HepG2 (cell line): ENCODE data around the gene ZNF274. TPM values are rescaled to one million over a fixed set of nuclear protein-coding genes. Genes with fewer than 3 reads are reported as not detected.

Source experiments
- AKAP8 ChIP-seq: sonication (generic); formaldehyde crosslinking; IDR thresholded peaks from 2 replicates; pipeline ENCODE4 v1.5.1; 2020; ENCODE audit warnings: mild to moderate bottlenecking, missing genetic modification reagents
- BHLHE40 ChIP-seq: IDR thresholded peaks from 2 replicates; pipeline ENCODE4 v1.6.1; 2011; ENCODE audit warnings: low read length, improper control_type of control experiment
- CBFB ChIP-seq: sonication (generic); formaldehyde crosslinking; IDR thresholded peaks from 2 replicates; pipeline ENCODE4 v1.4.0; 2020; ENCODE audit warnings: missing genetic modification reagents
- CREB1 ChIP-seq, 2 experiments: fragments of 450-650 bp in 1 of 2; IDR thresholded peaks; 2 replicates each; pipeline ENCODE4 v1.6.1; 2016 to 2017; ENCODE audit warnings: control low read depth in 1 of 2, mild to moderate bottlenecking in 1 of 2, missing compliant biosample characterization in 1 of 2, missing genetic modification characterization in 1 of 2
- DNMT1 ChIP-seq: sonication (generic); formaldehyde crosslinking; IDR thresholded peaks from 2 replicates; pipeline ENCODE4 v1.5.1; 2020; ENCODE audit warnings: mild to moderate bottlenecking, missing genetic modification reagents
- EP300 ChIP-seq, 3 experiments: sonication (generic) in 1 of 3; formaldehyde crosslinking in 1 of 3; IDR thresholded peaks; 2 replicates each; pipeline versions ENCODE4 v1.5.1 to v1.6.1; 2011 to 2020; ENCODE audit warnings: low read depth in 2 of 3, low read length in 2 of 3, borderline replicate concordance in 1 of 3, improper control_type of control experiment in 1 of 3, mild to moderate bottlenecking in 1 of 3, missing genetic modification reagents in 1 of 3, moderate library complexity in 1 of 3
- FLYWCH1 ChIP-seq: sonication (generic); formaldehyde crosslinking; IDR thresholded peaks from 2 replicates; pipeline ENCODE4 v1.8.1; 2023; ENCODE audit warnings: mild to moderate bottlenecking, missing genetic modification reagents
- FOXA1 ChIP-seq, 2 experiments: fragments of 450-650 bp in 1 of 2; sonication (generic) in 1 of 2; formaldehyde crosslinking in 1 of 2; IDR thresholded peaks; 2 replicates each; pipeline versions ENCODE4 v1.4.0 to v1.6.1; 2016 to 2020; ENCODE audit warnings: missing genetic modification reagents in 1 of 2
- GFI1 ChIP-seq: sonication (generic); formaldehyde crosslinking; IDR thresholded peaks from 2 replicates; pipeline ENCODE4 v1.5.0; 2020; ENCODE audit warnings: missing genetic modification reagents, mild to moderate bottlenecking, borderline replicate concordance
- GPN1 ChIP-seq: sonication (generic); formaldehyde crosslinking; IDR thresholded peaks from 2 replicates; pipeline ENCODE4 v1.5.1; 2020; ENCODE audit warnings: missing genetic modification reagents, borderline replicate concordance
- HHEX ChIP-seq: IDR thresholded peaks from 2 replicates; pipeline ENCODE4 v1.6.1; 2016; ENCODE audit warnings: control low read depth
- MEF2D ChIP-seq: sonication (generic); formaldehyde crosslinking; IDR thresholded peaks from 2 replicates; pipeline ENCODE4 v1.5.1; 2020; ENCODE audit warnings: mild to moderate bottlenecking, missing genetic modification reagents
- MIXL1 ChIP-seq: IDR thresholded peaks from 2 replicates; pipeline ENCODE4 v1.6.1; 2016
- MXD4 ChIP-seq: IDR thresholded peaks from 2 replicates; pipeline ENCODE4 v1.6.1; 2016; ENCODE audit warnings: mild to moderate bottlenecking, missing biosample characterization, missing genetic modification reagents
- PCBP1 ChIP-seq: fragments of 200-400 bp; formaldehyde crosslinking; IDR thresholded peaks from 2 replicates; pipeline ENCODE4 v1.6.1; 2017; ENCODE audit warnings: mild to moderate bottlenecking, low read depth, low read length, borderline replicate concordance
- SKI ChIP-seq: fragments of 450-650 bp; IDR thresholded peaks from one replicate; pipeline ENCODE4 v1.6.1; 2018; ENCODE audit warnings: mild to moderate bottlenecking; ENCODE audit not compliant: partially characterized antibody
- TSC22D2 ChIP-seq: sonication (generic); formaldehyde crosslinking; IDR thresholded peaks from 2 replicates; pipeline ENCODE4 v1.5.1; 2020; ENCODE audit warnings: missing genetic modification reagents, mild to moderate bottlenecking, borderline replicate concordance
- ZNF121 ChIP-seq: sonication (generic); formaldehyde crosslinking; IDR thresholded peaks from 2 replicates; pipeline ENCODE4 v1.5.0; 2020; ENCODE audit warnings: mild to moderate bottlenecking, missing genetic modification reagents
- ZNF230 ChIP-seq: sonication (generic); formaldehyde crosslinking; IDR thresholded peaks from 2 replicates; pipeline ENCODE4 v1.4.0; 2020; ENCODE audit warnings: mild to moderate bottlenecking, missing genetic modification reagents
- ZNF44 ChIP-seq: sonication (generic); formaldehyde crosslinking; IDR thresholded peaks from 2 replicates; pipeline ENCODE4 v1.5.1; 2020; ENCODE audit warnings: mild to moderate bottlenecking, missing genetic modification reagents
- ZNF562 ChIP-seq: sonication (generic); formaldehyde crosslinking; IDR thresholded peaks from 2 replicates; pipeline ENCODE4 v1.8.0; 2022; ENCODE audit warnings: missing genetic modification reagents, borderline replicate concordance
- ZNF775 ChIP-seq: sonication (generic); formaldehyde crosslinking; IDR thresholded peaks from 2 replicates; pipeline ENCODE4 v1.4.0; 2020; ENCODE audit warnings: missing genetic modification reagents, mild to moderate bottlenecking, moderate library complexity, borderline replicate concordance
- ZSCAN29 ChIP-seq: sonication (generic); formaldehyde crosslinking; conservative IDR thresholded peaks from 2 replicates; pipeline ENCODE4 v1.4.0; 2020; ENCODE audit warnings: mild to moderate bottlenecking, missing genetic modification reagents
- polyA plus RNA-seq, 8 experiments: library from polyadenylated mRNA; depleted of rRNA in 3 of 8; stranded (reverse) in 7 of 8; unstranded in 1 of 8; fragments of >200 nt; fragmentation: Illumina TruSeq in 4 of 8; extraction: Trizol in 4 of 8; gene quantifications; 2 replicates each; pipeline versions ENCODE4 v1.2.1 to v1.2.3, GENCODE V29; 2011 to 2016; ENCODE audit warnings: low read depth in 4 of 8, missing spikeins in 1 of 8, mixed read lengths in 1 of 8; ENCODE audit not compliant: insufficient read depth in 1 of 8
- total RNA-seq, 5 experiments: library from RNA; depleted of rRNA; stranded (reverse); fragments of >200 nt; fragmentation: Illumina TruSeq; extraction: Trizol; gene quantifications; 2 replicates each; pipeline ENCODE4 v1.2.3, GENCODE V29; 2016; ENCODE audit warnings: low read depth in 1 of 5
- TF ChIP-seq, protein P1 (sequence below): IDR thresholded peaks from 2 replicates; pipeline ENCODE4 v1.6.1; 2012; ENCODE audit warnings: low read length, improper control_type of control experiment
- TF ChIP-seq, protein P2 (sequence below): IDR thresholded peaks from 2 replicates; pipeline ENCODE4 v1.6.1; 2016; ENCODE audit warnings: mild to moderate bottlenecking

Gene ZNF274
- total and polyA plus RNA-seq, 2 of the 13 experiments (the other 11 are each of a cell fraction or from before 2014, with no cell fraction given), result 16.1 to 23.0 TPM

DNA sequence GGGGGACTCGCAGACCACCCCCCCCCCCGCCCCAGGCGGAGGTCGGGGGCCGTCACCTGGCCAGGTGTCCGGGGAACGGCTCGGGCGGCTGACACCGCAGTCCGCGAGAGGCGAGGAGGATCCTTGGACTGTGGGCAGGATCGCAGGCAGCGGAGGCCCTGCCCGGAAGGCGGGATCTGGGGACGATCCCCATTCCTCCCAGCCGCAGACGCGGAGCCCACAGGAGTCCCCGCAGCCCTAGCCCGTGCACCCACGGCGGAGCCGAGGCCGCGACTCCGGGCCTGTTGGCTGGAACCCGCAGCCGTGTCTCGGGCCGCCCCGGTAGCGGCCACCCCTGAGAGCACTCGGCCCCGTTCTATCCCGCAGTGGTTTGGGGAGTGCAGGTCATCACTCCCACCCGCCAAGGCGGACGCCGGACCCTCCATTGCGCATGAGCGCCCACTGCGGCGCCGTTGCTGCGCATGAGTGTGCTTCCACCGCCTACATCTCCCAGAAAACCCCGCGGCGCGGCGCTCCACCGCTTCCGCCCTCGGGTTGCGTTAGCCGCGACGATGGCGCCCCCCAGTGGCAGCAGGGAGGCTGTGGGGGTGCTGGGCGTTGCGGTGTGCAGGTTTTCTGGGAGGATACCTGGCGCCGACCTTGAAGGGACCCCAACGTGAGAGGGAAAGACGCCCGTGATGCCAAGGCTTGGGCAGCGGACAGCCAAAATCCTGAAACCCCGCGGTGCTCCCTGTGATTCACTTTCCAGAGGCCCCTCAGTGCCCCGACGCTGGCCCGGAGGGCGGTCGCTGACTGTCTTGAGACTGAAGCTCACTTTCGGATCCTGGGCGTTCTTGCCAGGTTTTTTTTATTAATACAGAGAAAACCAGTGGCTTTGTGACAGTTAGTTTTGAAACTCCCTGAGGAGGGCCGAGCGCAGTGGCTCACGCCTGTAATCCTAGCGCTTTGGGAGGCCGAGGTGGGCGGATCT, 27.9 kb upstream of the ZNF274 start (continued):
- TF ChIP-seq ZNF44 (CRISPR knock-in tag), result no peak; the same call in 1 of the 2 replicates
- TF ChIP-seq HHEX, result no peak
- TF ChIP-seq, protein P1, sequence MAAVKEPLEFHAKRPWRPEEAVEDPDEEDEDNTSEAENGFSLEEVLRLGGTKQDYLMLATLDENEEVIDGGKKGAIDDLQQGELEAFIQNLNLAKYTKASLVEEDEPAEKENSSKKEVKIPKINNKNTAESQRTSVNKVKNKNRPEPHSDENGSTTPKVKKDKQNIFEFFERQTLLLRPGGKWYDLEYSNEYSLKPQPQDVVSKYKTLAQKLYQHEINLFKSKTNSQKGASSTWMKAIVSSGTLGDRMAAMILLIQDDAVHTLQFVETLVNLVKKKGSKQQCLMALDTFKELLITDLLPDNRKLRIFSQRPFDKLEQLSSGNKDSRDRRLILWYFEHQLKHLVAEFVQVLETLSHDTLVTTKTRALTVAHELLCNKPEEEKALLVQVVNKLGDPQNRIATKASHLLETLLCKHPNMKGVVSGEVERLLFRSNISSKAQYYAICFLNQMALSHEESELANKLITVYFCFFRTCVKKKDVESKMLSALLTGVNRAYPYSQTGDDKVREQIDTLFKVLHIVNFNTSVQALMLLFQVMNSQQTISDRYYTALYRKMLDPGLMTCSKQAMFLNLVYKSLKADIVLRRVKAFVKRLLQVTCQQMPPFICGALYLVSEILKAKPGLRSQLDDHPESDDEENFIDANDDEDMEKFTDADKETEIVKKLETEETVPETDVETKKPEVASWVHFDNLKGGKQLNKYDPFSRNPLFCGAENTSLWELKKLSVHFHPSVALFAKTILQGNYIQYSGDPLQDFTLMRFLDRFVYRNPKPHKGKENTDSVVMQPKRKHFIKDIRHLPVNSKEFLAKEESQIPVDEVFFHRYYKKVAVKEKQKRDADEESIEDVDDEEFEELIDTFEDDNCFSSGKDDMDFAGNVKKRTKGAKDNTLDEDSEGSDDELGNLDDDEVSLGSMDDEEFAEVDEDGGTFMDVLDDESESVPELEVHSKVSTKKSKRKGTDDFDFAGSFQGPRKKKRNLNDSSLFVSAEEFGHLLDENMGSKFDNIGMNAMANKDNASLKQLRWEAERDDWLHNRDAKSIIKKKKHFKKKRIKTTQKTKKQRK, result no peak
- TF ChIP-seq MXD4 (CRISPR knock-in tag), result no peak
- peak; percentile 67; the same call in 1 of the 2 replicates for TF ChIP-seq CBFB (CRISPR knock-in tag)
- no peak for TF ChIP-seq PCBP1
- no peak for TF ChIP-seq ZSCAN29 (CRISPR knock-in tag)
- TF ChIP-seq EP300 (IDR thresholded peaks at IDR 0.05; ENCODE audit: low read depth in 2 of 2, low read length in 2 of 2), result 0 out of 4 replicates have a peak, but pooled peaks of 1 of the 2 experiments have one; percentile 25
- TF ChIP-seq EP300 (CRISPR knock-in tag; IDR thresholded peaks at IDR 0.05; ENCODE audit: borderline replicate concordance), result no peak
- no peak; the same call in 1 of the 2 replicates for TF ChIP-seq DNMT1 (CRISPR knock-in tag)
- peak; percentile 53; the same call in 1 of the 2 replicates for TF ChIP-seq MEF2D
- no peak for TF ChIP-seq FOXA1 (IDR thresholded peaks at IDR 0.05)
- TF ChIP-seq FOXA1 (CRISPR knock-in tag; IDR thresholded peaks at IDR 0.05), result no peak
- TF ChIP-seq SKI, result peak; percentile 9
- peak; percentile 63; the same call in 1 of the 2 replicates for TF ChIP-seq BHLHE40
- no peak for TF ChIP-seq ZNF562 (CRISPR knock-in tag)
- TF ChIP-seq FLYWCH1 (CRISPR knock-in tag), result no peak
- TF ChIP-seq TSC22D2, result no peak
- peak; percentile 70; the same call in 1 of the 2 replicates for TF ChIP-seq AKAP8 (CRISPR knock-in tag)
- no peak; the same call in 1 of the 2 replicates for TF ChIP-seq ZNF230 (CRISPR knock-in tag)
- TF ChIP-seq ZNF775, result 0 out of 2 replicates have a peak, but pooled peaks have one; percentile 34
- TF ChIP-seq MIXL1 (CRISPR knock-in tag), result no peak
- peak; percentile 31; the same call in 1 of the 2 replicates for TF ChIP-seq CREB1 (IDR thresholded peaks at IDR 0.05)
- no peak for TF ChIP-seq CREB1 (CRISPR knock-in tag; IDR thresholded peaks at IDR 0.05)
- TF ChIP-seq ZNF121, result peak; percentile 19; the same call in 1 of the 2 replicates
- peak; percentile 28; the same call in 1 of the 2 replicates for TF ChIP-seq GFI1 (CRISPR knock-in tag)
- TF ChIP-seq, protein P2, sequence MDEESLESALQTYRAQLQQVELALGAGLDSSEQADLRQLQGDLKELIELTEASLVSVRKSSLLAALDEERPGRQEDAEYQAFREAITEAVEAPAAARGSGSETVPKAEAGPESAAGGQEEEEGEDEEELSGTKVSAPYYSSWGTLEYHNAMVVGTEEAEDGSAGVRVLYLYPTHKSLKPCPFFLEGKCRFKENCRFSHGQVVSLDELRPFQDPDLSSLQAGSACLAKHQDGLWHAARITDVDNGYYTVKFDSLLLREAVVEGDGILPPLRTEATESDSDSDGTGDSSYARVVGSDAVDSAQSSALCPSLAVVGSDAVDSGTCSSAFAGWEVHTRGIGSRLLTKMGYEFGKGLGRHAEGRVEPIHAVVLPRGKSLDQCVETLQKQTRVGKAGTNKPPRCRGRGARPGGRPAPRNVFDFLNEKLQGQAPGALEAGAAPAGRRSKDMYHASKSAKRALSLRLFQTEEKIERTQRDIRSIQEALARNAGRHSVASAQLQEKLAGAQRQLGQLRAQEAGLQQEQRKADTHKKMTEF (CRISPR knock-in tag), result peak; percentile 91
- no peak for TF ChIP-seq GPN1 (CRISPR knock-in tag)
